Measurements from ENCODE around the gene CCDC102A. TPM values are rescaled to one million over a fixed set of nuclear protein-coding genes. Genes with fewer than 3 reads are reported as not detected.

Gene CCDC102A
- total RNA-seq, 2 experiments from 2014 or later = 8.1 to 10.5 TPM

DNA sequence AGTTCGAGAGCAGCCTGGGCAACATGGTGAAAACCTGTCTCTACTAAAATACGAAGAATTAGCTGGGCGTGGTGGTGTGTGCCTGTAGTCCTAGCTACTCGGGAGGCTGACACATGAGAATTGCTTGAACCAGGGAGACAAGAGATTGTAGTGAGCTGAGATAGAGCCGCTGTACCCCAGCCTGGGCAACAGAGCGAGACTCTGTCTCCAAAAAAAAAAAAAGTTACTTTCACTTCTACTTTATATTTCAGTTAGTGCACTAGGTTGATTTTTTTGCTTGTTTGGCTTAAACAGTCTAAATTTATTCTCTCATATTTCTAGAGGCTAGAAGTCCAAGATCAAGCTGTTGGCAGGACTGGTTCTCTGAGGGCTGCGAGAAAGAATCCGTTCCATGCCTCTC is 13.4 kb downstream of the CCDC102A start:
- no peak overlapping the region for H3K27ac Mint-ChIP-seq
- H3K4me3 Mint-ChIP-seq = no peak overlapping the region
- POLR2A ChIA-PET = no interaction called here
- no peaks in the 10 kb centered on the region for H3K27me3 Mint-ChIP-seq
- no peaks in the 10 kb centered on the region for H3K9me3 Mint-ChIP-seq
- CTCF ChIA-PET = interaction anchor here (0.6 to 1.5 kb wide), 13 partner anchors 10 to 903 kb away, joined by 3 to 7 read pairs (median 4); partner anchors contain the start of genes CIAPIN1 and COQ9
- H3K36me3 Mint-ChIP-seq (ENCODE audit: low read depth) = peaks cover 4% of the 10 kb centered on the region
- no peak for DNase-seq
- peaks cover 21% of the 10 kb centered on the region for H3K4me1 Mint-ChIP-seq

DNA sequence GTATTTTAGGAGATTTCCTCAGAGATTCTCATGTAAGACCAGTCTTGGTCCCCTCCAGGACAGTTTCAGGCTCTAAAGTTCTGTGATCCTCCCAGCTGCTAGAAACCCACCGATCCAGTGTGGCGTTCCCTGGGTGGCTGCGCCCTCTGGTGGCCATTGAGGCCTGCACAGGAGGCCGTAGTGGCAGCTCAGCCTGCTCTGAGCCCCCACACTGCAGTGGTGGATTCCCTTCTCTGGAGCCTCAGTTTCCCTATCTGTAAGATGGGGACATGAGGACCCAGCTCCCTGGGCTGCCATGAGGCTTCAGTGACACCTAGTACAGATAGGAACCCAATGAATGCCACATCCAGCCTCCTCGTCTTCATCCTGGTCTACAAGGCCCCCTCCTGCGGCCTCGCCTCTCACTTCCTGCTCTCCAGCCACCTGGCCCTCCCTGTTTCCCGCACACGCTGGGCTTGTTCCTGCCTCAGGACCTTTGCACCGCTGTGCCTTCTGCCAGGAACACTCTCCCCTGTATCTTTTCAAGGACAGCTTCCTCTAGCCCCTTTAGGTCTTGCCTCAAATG is 16.5 kb downstream of the CCDC102A start:
- POLR2A ChIA-PET = interaction anchor here (0.7 kb wide), 1 partner anchor 30 kb away, joined by 3 read pairs; no protein-coding TSS in a partner anchor
- Mint-ChIP-seq H3K27ac (no peak overlapping the region), H3K36me3 (ENCODE audit: low read depth) (peaks cover 12% of the 10 kb centered on the region), H3K4me3 (no peak overlapping the region), H3K4me1 (peaks cover 19% of the 10 kb centered on the region), H3K9me3 (no peaks in the 10 kb centered on the region), H3K27me3 (no peaks in the 10 kb centered on the region)
- DNase-seq = peak; percentile 84
- CTCF ChIA-PET = interaction anchor here (0.6 to 2.7 kb wide), 31 partner anchors 8 to 605 kb away, joined by 3 to 25 read pairs (median 4); partner anchors contain the start of genes CCDC102A, CIAPIN1, COQ9 and DOK4

DNA sequence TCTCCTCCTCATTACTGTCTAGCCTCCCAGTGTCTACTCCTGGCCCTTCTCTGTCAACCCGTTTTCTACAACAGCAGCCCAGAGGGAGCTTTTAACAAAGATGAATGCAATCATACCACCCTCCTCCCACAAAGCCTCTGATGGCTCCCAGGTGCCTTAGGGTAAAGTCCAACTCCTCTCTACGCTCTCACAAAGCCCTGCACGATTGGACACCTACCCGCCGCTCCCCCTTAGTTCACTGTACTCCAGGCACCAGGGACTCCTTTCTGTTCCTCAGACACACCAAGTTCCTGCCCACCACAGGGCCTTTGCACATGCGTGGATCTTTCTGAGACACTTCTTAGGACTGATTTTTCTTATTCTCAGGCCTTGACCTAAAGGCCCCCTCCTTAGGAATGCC is 17.4 kb downstream of the CCDC102A start:
- Mint-ChIP-seq H3K27me3 (no peaks in the 10 kb centered on the region), H3K4me3 (no peak overlapping the region), H3K4me1 (peaks cover 19% of the 10 kb centered on the region), H3K36me3 (ENCODE audit: low read depth) (peaks cover 12% of the 10 kb centered on the region), H3K9me3 (no peaks in the 10 kb centered on the region), H3K27ac (no peak overlapping the region)
- ChIA-PET CTCF (interaction anchor here (0.6 to 2.7 kb wide), 12 partner anchors 9 to 120 kb away, joined by 3 to 25 read pairs (median 6); partner anchors contain the start of gene POLR2C), POLR2A (no interaction called here)
- no peak for DNase-seq

DNA sequence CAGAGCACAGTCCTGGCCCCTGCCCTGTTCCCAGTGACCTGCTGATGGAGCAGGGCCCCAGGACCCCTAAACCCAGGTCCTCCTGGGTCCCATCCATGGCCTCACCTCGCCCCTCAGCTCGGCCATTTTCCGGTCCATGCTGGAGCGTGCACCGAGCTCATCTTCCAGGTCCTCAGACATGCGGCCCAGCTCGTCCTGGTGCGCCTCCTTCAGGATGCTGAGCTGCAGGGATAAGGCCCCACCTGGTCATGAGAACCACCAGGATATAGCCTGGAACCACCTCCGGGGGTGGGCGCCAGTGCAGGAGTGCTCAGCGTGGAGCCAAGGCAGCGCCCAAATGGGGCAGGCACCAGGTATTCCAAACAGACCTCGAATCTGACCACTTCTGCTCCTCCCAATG is 17.9 kb downstream of the CCDC102A start:
- CTCF ChIA-PET = interaction anchor here (0.6 to 2.7 kb wide), 9 partner anchors 10 to 121 kb away, joined by 3 to 25 read pairs (median 5); no protein-coding TSS in a partner anchor

DNA sequence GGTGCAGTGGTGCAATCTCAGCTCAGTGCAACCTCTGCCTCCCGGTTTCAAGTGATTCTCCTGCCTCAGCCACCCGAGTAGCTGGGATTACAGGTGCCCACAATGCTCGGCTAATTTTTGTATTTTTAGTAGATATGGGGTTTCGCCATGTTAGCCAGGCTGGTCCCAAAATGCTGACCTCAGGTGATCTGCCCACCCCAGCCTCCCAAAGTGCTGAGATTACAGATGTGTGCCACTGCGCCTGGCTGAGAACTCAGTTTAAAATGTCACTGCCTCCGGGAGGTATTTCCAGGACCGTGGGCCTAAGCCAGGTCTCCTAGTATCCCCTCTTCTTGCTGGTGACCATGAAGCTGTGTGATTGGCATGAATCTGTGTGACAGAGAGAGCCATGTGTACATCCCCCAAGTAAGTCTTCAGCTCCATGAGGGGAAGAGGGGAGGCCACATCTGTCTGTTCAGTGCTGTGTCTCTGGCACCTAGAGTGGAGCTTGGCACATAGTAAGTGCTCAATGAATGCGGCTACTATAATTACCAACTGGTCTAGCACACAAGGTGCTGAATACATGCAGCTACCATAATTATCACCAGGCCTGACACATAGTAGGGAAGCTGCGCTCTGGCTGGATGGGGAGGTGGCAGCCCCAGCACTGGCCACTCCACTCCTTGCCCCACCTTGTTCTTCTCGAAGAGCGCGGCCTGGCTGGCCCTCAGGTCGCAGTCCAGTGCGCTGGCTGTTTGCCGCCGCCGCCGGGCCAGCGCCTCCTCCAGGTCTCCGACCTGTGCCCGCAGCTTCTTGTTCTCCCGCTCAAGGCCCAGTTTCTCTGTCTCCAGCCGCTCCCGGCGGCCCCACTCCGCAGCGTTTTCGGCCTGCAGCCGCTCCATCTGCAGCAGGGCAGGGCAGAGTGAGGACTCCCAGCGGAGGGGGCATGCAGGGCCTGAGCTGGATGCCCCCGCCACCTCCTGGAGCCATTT is 18.7 kb downstream of the CCDC102A start:
- peaks cover 12% of the 10 kb centered on the region for H3K36me3 Mint-ChIP-seq (ENCODE audit: low read depth)
- H3K27me3 Mint-ChIP-seq = no peaks in the 10 kb centered on the region
- H3K27ac Mint-ChIP-seq = no peak overlapping the region
- peaks cover 13% of the 10 kb centered on the region for H3K4me1 Mint-ChIP-seq
- no peaks in the 10 kb centered on the region for H3K9me3 Mint-ChIP-seq
- DNase-seq = no peak
- no peak overlapping the region for H3K4me3 Mint-ChIP-seq
- POLR2A ChIA-PET = interaction anchor here (0.5 kb wide), 1 partner anchor 15 kb away, joined by 4 read pairs; no protein-coding TSS in a partner anchor
- CTCF ChIA-PET = interaction anchor here (0.7 to 2.5 kb wide), 8 partner anchors 11 to 183 kb away, joined by 3 to 13 read pairs (median 3); no protein-coding TSS in a partner anchor

More for the DNA sequence above, 17.9 kb downstream of the CCDC102A start:
- Mint-ChIP-seq H3K4me1 (peaks cover 19% of the 10 kb centered on the region), H3K27me3 (no peaks in the 10 kb centered on the region), H3K9me3 (no peaks in the 10 kb centered on the region), H3K36me3 (ENCODE audit: low read depth) (peaks cover 12% of the 10 kb centered on the region), H3K4me3 (no peak overlapping the region), H3K27ac (no peak overlapping the region)
- no peak for DNase-seq
- POLR2A ChIA-PET = no interaction called here

DNA sequence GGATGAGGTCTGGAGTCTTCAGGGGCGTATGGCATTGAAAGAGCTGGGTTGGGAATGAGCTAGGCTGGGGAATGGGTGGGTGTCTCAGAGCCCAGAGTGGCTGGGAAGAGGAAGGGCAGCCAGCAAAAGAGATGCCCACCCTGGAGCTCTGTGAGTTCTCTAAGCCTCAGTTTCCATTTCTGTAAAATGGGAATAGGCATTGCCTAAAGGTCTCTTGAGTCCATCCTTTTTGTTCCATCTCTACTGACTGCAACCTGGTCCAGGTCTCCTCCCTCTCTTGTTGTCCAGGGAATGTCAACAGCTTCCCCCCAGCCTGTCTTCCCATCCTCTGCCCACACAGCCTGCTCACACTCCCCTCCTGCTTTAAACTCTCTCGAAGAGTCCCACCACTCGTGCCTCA is 19.6 kb downstream of the CCDC102A start:
- ChIA-PET POLR2A (no interaction called here), CTCF (interaction anchor here (0.7 to 2.5 kb wide), 5 partner anchors 17 to 99 kb away, joined by 3 to 13 read pairs (median 3); partner anchors contain the start of gene POLR2C)
- Mint-ChIP-seq H3K9me3 (no peaks in the 10 kb centered on the region), H3K27me3 (no peaks in the 10 kb centered on the region), H3K36me3 (ENCODE audit: low read depth) (peaks cover 12% of the 10 kb centered on the region), H3K4me1 (peaks cover 4% of the 10 kb centered on the region), H3K27ac (peak overlapping the region; percentile 50), H3K4me3 (no peak overlapping the region)
- DNase-seq = no peak

DNA sequence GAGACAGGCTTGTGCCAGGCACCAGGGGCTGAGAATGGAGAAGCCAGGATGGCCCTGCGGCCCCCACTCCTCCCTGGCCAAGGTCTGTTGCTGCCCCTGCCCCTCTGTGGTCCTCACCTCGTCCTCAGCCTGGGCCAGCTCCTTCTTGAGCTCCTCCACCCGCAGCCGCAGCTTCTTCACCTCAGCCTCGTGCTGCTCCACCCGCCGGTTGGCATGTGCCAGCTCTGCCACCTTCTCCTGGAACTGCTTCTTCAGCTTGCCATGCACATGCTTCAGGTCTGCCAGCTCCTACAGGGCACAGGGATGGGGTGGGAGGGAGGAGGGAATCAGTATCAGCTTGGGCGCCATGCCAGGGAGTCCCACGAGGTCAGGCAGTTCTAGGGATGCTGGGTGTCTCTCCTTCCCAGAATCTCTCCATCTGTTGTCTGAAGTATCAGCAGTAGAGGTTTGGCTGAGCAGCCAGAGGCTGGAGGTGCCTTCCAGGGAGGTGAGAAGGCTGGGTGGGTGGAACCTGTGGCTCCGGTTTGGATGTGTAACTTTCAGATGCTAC is 20.1 kb downstream of the CCDC102A start:
- Mint-ChIP-seq H3K27me3 (no peaks in the 10 kb centered on the region), H3K4me3 (no peak overlapping the region), H3K9me3 (no peaks in the 10 kb centered on the region), H3K36me3 (ENCODE audit: low read depth) (peaks cover 12% of the 10 kb centered on the region), H3K27ac (no peak overlapping the region), H3K4me1 (peaks cover 3% of the 10 kb centered on the region)
- ChIA-PET POLR2A (no interaction called here), CTCF (interaction anchor here (0.7 to 2.5 kb wide), 4 partner anchors 18 to 98 kb away, joined by 3 to 13 read pairs (median 4); partner anchors contain the start of gene POLR2C)
- no peak for DNase-seq

DNA sequence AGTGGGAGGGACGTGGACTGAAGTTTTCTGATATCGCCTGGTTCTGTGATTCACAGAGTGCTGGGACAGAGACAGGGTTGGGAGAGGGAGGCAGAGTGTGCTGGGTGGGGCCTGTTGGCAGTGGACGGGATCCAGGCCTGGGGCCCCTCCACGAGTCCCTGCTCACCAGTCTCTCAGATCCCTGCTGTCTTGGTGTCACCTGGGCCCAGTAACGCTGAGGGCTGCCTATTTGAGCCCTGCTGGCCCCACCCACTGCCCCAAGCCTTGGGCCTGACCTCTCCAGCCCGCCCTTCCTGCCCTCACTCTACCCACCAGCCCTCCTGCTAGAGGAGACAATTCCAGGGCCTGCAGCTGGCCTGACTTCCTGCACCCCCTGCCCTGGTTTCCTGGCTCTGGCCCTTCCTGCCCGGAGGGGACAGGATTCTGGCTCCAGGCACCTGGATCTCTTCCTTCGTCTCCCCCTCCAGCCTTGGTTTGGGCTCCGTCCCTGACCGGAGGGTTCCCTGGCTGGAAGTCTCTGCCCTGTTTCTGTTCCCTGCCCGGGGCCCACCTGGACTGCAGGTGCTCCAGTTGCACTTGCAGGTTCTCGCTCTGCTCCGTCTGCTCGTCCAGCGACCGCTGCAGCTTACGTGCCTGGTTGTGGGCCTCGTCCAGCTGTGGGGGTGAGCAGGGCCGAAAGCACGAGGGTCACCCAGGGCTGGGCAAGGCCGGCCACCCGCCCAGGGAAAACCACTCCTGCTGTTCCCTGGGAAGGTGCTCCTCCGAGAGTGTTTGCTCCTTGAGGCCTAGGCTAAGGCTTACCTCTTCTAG is 21.4 kb downstream of the CCDC102A start:
- POLR2A ChIA-PET = no interaction called here
- no peak for DNase-seq
- H3K27ac Mint-ChIP-seq = no peak overlapping the region
- no peak overlapping the region for H3K4me3 Mint-ChIP-seq
- H3K27me3 Mint-ChIP-seq = no peaks in the 10 kb centered on the region
- H3K36me3 Mint-ChIP-seq (ENCODE audit: low read depth) = peaks cover 12% of the 10 kb centered on the region
- H3K9me3 Mint-ChIP-seq = no peaks in the 10 kb centered on the region
- CTCF ChIA-PET = interaction anchor here (1.2 to 1.7 kb wide), 3 partner anchors 15 to 215 kb away, joined by 3 to 5 read pairs (median 4); no protein-coding TSS in a partner anchor
- H3K4me1 Mint-ChIP-seq = no peaks in the 10 kb centered on the region

DNA sequence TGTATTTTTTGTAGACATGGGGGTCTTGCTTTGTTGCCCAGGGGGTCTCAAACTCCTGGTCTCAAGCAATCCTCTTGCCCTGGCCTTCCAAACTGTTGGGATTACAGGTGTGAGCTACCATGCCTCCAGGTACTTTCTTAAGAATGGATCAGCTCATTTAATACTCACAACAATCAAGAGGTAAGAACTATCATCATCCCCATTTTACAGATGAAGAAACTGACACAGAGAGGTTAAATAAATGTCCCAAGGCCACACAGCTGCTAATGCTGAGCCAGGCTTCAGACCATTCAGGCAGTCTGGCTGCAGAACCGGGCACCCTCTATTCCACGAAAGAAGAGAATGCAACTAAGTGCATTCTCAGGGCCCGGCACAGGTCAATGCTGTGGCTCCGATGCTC is 22.0 kb downstream of the CCDC102A start:
- ChIA-PET CTCF (interaction anchor here (0.9 to 1.7 kb wide), 5 partner anchors 13 to 214 kb away, joined by 3 to 5 read pairs (median 4); no protein-coding TSS in a partner anchor), POLR2A (no interaction called here)
- Mint-ChIP-seq H3K9me3 (no peaks in the 10 kb centered on the region), H3K36me3 (ENCODE audit: low read depth) (peaks cover 12% of the 10 kb centered on the region), H3K4me1 (no peaks in the 10 kb centered on the region), H3K27ac (no peak overlapping the region), H3K4me3 (no peak overlapping the region), H3K27me3 (no peaks in the 10 kb centered on the region)
- no peak for DNase-seq

DNA sequence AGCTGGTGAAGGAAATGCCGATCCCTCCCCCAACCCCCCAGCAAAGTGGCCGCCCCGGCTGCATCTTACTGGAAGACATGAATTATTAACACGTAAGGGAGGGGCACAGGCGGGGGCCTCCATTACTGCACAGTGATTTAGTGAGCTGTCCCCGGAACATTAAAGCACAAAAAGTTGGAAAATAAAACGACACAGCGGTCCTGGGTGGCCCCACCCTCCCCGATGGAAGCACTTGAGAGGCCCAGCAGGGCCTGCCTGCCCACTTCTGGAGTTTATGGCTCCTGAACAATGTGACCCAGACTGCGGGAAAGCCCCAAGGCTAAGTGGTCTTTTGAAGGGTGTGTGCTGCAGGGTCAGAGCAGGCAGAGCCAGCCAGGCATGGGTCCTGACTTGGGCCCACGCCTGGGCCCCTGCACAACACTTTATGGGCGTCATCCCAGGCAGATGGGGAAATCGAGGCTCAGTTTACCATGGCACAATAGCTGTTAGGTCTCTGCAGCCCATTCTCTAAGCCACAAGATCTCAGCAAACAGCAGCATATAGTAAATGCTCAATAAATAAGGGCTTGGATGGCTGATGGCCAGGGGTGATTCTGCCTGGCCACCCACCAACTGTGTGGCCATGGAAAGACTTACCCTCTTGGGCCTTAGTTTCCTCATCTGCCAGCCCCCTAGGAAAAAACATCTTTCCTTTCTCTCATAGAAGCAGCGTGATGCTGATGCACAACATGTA is 22.8 kb downstream of the CCDC102A start:
- no peak overlapping the region for H3K4me3 Mint-ChIP-seq
- H3K4me1 Mint-ChIP-seq = no peaks in the 10 kb centered on the region
- H3K36me3 Mint-ChIP-seq (ENCODE audit: low read depth) = peaks cover 9% of the 10 kb centered on the region
- H3K27me3 Mint-ChIP-seq = no peaks in the 10 kb centered on the region
- ChIA-PET POLR2A (no interaction called here), CTCF (interaction anchor here (0.9 to 1.7 kb wide), 5 partner anchors 14 to 96 kb away, joined by 3 to 5 read pairs (median 4); partner anchors contain the start of gene ADGRG5)
- H3K9me3 Mint-ChIP-seq = no peaks in the 10 kb centered on the region
- no peak overlapping the region for H3K27ac Mint-ChIP-seq
- no peak for DNase-seq

DNA sequence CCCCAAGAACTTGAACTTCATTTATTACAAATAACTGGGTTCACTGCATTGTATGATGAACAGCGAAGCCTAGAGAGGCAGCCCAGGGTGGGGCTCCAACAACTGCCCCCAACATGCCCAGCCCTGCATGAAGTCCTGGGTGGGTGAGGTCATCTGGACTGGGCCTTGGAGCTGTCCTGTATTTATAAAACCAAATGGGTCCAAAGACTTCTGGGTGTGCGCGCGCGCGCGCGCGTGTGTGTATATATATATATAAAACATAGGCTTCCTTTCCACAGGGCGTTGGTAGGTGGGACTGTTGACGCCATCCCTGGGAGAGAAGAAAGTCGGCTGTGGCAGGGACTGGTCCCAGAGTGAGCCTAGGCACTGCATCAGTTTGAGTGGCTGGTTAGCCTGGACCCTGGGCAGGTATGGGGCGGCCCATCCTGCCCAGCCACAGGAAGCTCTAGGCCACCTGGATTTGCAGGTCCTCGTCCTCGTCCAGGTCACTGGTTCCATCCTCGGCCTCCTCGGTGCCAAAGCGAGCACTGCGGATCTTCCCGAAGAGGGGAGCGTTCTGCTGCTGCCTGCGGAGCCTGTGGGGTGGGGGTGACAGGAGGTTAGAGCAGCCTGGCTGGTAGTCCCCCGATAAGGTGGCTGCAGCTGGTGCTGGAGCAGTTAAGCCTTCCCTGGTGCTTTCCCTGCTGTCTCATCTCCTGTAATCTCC is 23.9 kb downstream of the CCDC102A start:
- DNase-seq = no peak
- POLR2A ChIA-PET = no interaction called here
- Mint-ChIP-seq H3K36me3 (ENCODE audit: low read depth) (peaks cover 9% of the 10 kb centered on the region), H3K4me1 (no peaks in the 10 kb centered on the region), H3K27me3 (no peaks in the 10 kb centered on the region), H3K27ac (no peak overlapping the region), H3K4me3 (no peak overlapping the region), H3K9me3 (no peaks in the 10 kb centered on the region)
- CTCF ChIA-PET = interaction anchor here (1.0 to 1.4 kb wide), 2 partner anchors 10 to 30 kb away, joined by 3 to 5 read pairs; partner anchors contain the start of gene ADGRG5
